HG02678 (cell line): ENCODE measurements around the gene MED16.

Experiments used
- ATAC-seq: cut with Tn5 transposase; IDR thresholded peaks from one replicate; pipeline ENCODE4 v1.9.1; 2021; ENCODE audit warnings: mild to moderate bottlenecking, moderate library complexity; ENCODE audit not compliant: unreplicated experiment

Gene MED16

DNA sequence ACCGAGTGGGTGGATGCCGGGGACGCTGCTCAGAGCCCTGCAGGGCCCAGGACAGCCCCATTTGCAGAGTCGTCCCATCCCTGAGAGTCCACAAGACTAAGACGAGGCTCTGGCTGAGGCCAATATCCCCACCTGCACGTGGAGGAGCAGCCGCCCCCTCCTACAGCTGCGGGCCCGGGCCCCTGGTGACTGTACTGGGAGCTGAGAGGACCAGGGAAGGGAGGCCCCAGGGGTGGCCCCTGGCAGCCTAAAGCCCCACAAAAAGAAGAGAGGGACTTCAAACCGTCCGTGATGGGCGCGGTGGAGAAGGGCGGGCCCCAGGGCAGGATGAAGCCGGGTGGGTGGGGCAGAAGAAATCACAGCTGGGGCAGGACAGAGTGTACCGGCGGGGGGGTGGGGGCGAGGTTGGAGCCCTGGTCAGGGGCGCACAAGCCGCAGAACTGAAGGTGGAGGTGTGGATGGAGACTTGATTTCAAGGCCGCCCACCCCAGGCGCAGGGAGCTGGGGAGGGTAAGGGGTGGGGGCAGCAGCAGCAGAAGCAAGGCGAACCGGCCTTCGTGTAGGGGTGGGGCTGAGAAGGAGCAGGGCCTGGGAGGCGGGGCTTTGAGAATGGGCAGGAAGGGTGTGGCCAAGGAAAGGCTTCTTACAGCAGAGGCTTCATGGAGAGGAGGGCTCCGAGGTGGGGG is 20.6 kb downstream of the MED16 start:
- ATAC-seq: no peak

DNA sequence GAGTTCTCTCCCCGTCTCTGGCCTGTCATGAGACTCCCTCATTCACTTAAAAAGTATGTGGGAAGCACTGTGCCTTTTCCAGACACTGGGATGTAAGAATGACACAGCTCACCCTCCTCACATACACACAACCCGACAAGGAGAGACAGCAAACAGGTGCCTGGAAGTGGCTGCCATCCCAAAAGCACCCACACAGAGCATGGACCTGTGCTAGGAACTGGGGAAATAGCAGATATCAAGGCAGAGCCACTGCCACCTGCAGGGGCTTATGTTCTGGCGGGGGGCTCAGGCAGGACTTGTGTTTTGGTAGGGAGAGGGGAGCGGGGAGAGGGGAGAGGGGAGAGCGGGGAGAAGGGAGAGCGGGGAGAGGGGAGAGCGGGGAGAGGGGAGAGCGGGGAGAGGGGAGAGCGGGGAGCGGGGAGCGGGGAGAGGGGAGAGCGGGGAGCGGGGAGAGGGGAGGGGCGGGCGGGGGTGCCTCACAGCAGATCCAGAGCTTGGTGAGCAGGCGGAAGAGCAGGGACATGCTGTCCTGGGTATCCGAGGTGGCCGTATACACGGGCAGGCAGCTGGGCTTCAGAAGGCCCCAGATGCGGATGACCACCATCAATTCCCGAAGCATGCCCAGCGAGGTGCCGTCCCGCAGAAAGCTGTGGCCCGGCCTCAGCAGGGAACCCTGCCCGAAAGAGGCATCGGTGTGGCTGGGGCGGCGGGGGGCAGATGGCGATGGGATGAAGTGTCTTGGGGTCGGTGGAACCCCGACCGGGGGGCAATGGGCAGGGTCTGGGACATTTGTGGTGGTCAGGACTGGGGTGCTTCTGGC is 21.3 kb downstream of the MED16 start:
- ATAC-seq: no peak

DNA sequence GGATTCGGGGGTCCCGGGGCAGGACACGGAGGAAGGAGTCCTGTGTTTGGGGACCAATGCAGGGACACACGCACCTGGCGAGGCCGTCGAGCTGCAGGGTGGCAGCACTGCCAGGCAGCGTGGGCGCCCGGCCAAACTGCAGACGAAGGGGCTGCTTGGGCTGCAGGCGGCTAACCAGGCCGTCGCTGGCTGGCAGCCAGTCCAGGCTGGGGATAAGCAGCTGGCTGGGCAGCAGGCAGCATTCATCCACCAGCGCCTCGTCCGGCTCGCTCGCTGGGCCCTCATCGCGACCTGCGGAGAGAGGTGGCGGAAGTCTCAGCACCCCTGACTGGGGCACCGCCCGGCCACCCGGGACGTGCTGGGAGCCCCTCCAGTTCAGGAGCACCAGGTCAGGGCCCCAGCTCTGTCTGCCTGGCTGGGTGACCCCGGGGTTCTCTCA is 22.0 kb downstream of the MED16 start:
- ATAC-seq: no peak

DNA sequence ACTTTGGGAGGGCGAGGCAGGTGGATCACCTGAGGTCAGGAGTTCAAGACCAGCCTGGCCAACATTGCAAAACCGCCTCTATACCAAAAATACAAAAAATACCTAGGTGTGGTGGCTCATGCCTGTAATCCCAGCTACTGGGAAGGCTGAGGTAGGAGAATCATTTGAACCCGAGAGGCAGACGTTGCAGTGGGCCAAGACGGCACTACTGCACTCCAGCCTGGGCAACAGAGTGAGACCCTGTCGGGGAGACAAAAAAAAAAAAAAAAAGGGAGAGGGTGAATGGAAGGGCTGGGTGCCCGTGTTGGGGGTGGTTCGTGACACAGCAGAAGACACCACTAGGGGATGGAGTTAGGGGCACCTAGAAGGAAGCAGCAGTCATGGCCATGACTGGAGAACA is 22.7 kb downstream of the MED16 start:
- ATAC-seq: no peak

DNA sequence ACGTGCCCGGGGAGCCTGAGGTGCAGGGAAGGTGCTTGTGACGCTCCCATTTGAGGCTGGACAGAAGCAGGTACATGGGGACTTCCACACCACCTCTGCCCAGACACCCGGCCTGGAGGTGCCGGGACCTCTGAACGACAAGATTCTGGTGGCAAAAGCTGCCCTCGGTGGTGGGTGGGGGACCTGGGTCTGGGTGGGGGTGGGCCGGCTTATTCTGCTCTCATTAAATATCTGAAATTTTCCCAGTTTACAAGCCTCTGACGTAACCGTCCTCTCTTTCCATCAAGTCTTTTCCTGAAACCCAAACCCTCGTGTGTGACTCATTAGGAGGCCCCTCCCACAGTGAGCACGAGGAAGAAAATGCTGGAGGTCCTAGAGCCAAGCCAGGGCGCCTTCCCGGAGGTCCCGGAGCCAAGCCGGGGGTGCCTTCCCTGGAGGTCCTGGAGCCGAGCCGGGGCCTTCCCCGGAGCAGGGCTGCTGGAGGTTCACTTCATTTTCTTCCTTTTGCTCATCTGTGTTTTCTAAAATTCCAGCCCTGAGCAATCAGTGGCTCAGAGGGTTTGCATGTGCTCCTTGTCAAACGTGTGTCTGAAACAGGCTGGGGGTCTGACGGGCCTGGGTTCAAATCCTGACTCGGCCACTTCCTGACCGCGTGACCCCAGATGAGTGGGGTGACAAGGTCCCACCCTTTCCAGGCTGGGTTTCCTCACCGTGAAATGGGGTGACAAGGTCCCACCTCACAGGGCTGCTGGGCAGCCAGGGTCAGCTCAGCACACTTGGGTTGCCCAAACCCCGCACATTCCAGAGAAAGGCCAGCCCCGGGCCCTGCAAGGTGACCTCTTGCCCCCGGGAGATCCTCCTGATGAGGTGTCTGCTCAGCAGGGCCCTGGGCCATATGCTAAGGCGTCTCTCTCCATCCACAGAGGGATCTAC is 23.5 kb downstream of the MED16 start:
- no peak for ATAC-seq

DNA sequence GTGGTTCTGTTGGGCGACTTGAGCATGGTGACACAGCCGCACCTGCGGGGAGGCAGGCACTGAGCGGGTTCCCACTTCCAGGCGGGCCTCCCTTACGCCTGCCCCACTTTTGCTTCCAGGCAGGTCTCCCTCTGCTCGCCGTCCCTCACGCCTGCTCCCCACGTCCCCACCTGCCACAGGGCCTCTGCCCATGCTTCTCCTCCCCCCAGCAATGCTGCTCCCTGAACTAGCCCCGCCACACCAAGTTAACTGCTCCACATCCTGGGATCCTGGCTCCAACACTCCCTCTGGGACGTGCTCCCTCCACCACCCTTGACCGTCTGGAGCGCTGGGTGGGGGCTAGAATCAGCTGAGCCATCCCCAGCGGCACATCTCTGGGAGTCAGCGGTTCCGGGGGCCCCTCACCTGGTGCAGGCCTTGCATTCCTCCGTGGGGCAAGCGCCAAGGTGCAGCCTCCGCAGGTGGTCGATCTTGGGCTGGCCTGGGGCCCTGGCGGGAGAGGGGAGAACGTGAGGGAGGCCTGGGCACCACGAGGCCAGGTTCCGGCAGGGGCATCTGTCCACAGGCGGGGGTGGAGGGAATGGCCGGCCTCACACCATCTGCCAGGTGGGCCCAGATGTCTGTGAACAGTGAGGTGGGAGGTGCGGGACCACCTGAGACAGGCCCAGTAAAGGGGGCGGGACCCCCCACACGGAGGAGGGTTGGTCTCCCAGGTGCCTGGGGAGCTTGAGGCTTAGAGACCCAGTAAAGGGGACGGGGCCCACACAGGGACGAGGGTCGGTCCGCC is 24.3 kb downstream of the MED16 start:
- no peak for ATAC-seq

DNA sequence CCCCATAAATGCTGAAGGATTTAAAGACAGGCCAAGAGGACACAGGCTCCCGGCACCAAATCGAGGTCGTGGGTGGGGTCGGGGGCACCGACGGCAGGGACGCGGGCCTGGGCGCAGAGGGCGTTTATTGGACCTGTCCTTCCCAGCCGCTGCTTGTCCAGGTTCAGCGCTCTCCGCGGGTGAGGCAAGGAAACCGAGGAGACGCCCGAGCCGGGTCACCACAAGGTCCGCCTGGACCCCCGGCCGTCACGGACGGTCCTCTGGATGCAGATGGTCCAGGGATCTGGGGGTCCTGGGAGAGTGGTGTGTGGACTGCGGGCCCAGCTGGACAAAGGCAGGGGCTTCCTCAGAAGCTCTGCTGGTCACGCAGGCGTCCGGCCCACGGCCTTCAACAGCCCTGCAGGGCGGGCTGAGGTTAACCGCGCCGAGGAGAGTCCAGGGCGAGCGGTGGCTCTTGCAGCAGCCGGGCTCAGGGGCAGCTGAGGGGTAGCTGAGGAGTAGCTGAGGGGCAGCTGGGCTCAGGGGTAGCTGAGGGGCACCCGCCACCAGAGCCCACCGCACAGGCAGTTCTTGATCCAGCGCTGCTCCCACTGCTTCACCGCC is 25.0 kb downstream of the MED16 start:
- no peak for ATAC-seq

GRCh38 chr19:867301-867793 is 25.6 kb downstream of the MED16 start:
- ATAC-seq: no peak

- no peak for ATAC-seq
Measured at GRCh38 chr19:866769-867300, 26.2 kb downstream of the MED16 start.

- no peak for ATAC-seq
Measured at GRCh38 chr19:863315-863620, 29.7 kb downstream of the MED16 start.

DNA sequence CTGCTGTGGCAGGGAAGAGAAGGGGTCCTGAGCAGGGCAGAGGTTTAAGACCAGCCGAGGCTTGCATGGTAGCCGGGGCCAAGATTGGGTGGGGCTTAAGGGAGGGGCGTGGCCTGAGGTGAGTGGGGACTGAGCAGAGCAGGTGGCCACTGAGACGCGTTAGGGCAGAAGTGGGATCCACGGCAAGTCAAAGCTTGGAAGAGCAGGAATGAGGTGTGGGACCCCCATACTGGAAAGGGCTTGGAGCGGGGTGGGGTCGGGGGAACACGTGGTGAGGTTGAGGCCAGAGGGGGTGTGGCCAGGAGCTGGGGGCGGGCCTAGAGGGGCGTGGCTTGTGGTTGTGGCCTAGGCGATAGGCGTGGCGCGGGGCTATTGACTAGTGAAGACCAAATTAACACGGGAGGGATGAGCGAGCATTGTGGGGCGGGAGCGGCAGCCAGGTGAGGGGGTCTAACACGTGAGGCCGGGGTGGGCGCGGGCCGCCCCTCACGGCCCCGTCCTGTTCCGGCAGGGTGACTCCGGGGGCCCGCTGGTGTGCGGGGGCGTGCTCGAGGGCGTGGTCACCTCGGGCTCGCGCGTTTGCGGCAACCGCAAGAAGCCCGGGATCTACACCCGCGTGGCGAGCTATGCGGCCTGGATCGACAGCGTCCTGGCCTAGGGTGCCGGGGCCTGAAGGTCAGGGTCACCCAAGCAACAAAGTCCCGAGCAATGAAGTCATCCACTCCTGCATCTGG is 30.2 kb downstream of the MED16 start:
- ATAC-seq: no peak

DNA sequence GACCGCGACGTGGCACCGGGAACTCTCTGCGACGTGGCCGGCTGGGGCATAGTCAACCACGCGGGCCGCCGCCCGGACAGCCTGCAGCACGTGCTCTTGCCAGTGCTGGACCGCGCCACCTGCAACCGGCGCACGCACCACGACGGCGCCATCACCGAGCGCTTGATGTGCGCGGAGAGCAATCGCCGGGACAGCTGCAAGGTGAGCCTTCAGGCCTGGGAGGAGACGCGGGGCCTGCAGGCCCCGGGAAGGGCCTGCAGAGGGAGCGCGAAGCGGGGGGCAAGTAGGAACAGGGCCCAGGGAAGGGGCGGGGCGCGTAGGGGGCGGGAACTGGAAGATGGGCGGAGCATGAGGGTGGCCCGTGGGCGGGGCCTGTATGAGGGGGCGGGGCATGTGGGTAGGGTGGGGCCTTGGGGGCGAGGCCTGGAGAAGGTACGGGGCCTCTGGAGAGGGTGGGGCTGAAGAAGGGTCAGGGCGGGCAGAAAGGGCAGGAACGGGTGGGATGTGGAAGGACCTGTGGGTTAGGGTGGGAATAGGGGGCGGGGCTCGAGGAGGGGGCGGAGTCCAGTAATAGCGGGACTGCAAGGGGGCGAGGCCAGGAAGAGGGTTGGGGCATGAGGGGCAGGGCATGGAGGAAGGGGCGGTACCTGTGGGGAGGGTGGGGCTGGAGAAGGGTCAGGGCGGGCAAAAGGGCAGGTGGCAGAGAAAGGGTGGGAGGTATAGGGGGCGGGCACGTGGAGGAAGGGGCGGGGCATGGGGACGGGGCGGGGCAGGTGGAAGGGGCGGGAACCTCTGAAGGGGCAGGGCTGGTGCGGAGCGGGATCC is 31.0 kb downstream of the MED16 start:
- no peak for ATAC-seq

DNA sequence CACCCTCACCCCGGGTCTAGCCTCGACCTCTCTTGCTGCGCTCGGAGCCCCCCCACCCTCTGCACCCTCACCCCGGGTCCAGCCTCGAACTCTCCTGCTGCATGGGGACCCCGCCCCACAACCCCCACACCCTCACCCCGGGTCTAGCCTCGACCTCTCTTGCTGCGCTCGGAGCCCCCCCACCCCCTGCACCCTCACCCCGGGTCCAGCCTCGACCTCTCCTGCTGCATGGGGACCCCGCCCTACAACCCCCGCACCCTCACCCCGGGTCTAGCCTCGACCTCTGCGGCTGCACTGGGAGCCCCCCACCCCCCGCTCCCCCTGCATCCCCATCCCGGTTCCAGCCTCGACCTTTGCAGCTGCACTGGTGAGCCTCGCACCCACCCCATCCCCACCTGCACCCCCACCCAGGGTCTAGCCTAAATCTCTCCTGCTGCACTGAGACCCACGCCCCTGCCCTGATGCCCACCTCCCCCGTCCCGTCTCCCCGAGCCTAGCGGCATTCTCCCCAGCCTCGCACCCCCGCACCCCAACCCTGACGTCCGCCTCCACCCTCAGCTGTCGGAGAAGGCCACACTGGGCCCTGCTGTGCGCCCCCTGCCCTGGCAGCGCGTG is 31.7 kb downstream of the MED16 start:
- ATAC-seq: no peak

GRCh38 chr19:858868-859843 is 33.8 kb downstream of the MED16 start, which contains the start of gene CFD:
Gene CFD, plus strand, starts transcription at chr19:859664. Its CDS starts 26 bp downstream, at chr19:859690.
- ATAC-seq: no peak

- ATAC-seq: no peak
Measured at GRCh38 chr19:858284-858683, 34.7 kb downstream of the MED16 start.

- no peak for ATAC-seq
Measured at GRCh38 chr19:855566-856120, 37.3 kb downstream of the MED16 start.
